Spinal cord (tissue), 10 donors: ENCODE data around the gene PPP1R13B. TPM values are rescaled to one million over a fixed set of nuclear protein-coding genes. Genes with fewer than 3 reads are reported as not detected.

ENCODE experiments used
- DNase-seq, 6 donors: peaks; one replicate each; pipeline versions ENCODE4 v3.0.0 to v3.0.0-alpha.2; 2013 to 2015; ENCODE audit warnings: low spot score in 6 of 6, low read depth in 4 of 6
- H3K27ac ChIP-seq: one replicate; pipeline ENCODE4 v1.5.1; 2013; ENCODE audit warnings: low read depth, low read length, control low read depth
- H3K27me3 ChIP-seq: one replicate; pipeline ENCODE4 v1.6.1; 2013; ENCODE audit warnings: low read length; ENCODE audit not compliant: control insufficient read depth, insufficient read depth
- H3K36me3 ChIP-seq: one replicate; pipeline ENCODE4 v1.6.1; 2013; ENCODE audit warnings: low read length; ENCODE audit not compliant: control insufficient read depth, insufficient read depth
- H3K4me1 ChIP-seq: one replicate; pipeline ENCODE4 v1.6.1; 2013; ENCODE audit warnings: low read length; ENCODE audit not compliant: control insufficient read depth, insufficient read depth
- H3K4me3 ChIP-seq: one replicate; pipeline ENCODE4 v1.5.1; 2013; ENCODE audit warnings: low read depth, low read length, control low read depth
- H3K9me3 ChIP-seq: one replicate; pipeline ENCODE4 v1.6.1; 2013; ENCODE audit warnings: low read length; ENCODE audit not compliant: control insufficient read depth, insufficient read depth
- WGBS: methylation state at CpG from one replicate; pipeline ENCODE4 v1.1.5; 2013; ENCODE audit warnings: missing lambda C conversion rate; ENCODE audit not compliant: insufficient coverage; 5-methylcytosine and 5-hydroxymethylcytosine counted together
- polyA plus RNA-seq, 2 donors: library from polyadenylated mRNA; unstranded; fragments of 120-200 nt; gene quantifications; one replicate each; pipeline ENCODE4 v1.2.1, GENCODE V29; 2013; ENCODE audit not compliant: insufficient read length in 2 of 2
- small RNA-seq: library from RNA; depleted of rRNA; stranded (forward); fragments of <200 nt; gene quantifications from one replicate; pipeline ENCODE3, GENCODE V24; 2014; ENCODE audit warnings: low replicate concordance
- total RNA-seq, 2 donors: library from RNA; depleted of rRNA in 1 of 2; stranded (reverse); fragments of 120-200 nt in 1 of 2; fragments of >200 nt in 1 of 2; gene quantifications; one replicate each; pipeline versions ENCODE4 v1.2.3 to v1.2.4, GENCODE V29; 2013 to 2014
- donor health status: healthy.

PPP1R13B gene
- total and polyA plus RNA-seq, 4 donors: 16.6 to 46.3 (median 26.5) TPM

GRCh38 chr14:103686831-103687485 lies 160.4 kb downstream of the PPP1R13B start:
- Histone ChIP-seq H3K4me1 (peaks cover 13% of the 10 kb centered on the region), H3K27me3 (no peaks in the 10 kb centered on the region), H3K27ac (no peak overlapping the region), H3K4me3 (no peak overlapping the region), H3K36me3 (peaks cover 48% of the 10 kb centered on the region), H3K9me3 (no peaks in the 10 kb centered on the region)
- peak in 1 of 6 donors; percentile 0 for DNase-seq
- 96% methylated on average over 12 of the region's 19 CpGs for WGBS

- Histone ChIP-seq H3K4me3 (no peak overlapping the region), H3K36me3 (peaks cover 60% of the 10 kb centered on the region), H3K9me3 (no peaks in the 10 kb centered on the region), H3K4me1 (peaks cover 13% of the 10 kb centered on the region), H3K27me3 (no peaks in the 10 kb centered on the region), H3K27ac (no peak overlapping the region)
- 91% methylated on average over 17 of the region's 23 CpGs for WGBS
- DNase-seq: no peak
Measured at GRCh38 chr14:103685276-103686211, 161.8 kb downstream of the PPP1R13B start.

DNA sequence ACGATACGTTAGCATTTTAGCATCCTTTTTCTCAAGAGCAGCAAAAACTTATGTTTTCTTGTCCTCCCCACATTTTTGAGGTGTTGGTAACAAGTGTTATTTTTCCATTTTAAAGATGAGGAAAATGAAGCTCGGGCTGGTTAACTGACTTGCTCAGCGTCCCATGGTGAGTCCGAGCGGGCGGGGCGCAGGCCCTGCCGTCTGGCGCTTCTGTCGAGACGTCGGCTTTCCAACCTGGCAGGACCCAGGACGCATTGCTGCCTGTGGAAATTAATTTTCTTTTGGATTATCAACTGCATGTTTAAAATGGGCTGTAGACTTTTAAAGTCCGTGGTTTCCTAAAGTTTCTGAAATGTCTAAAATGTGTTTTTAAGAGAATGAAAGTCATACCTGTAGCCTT lies 162.5 kb downstream of the PPP1R13B start:
- Histone ChIP-seq H3K27ac (no peak overlapping the region), H3K27me3 (no peaks in the 10 kb centered on the region), H3K4me3 (no peak overlapping the region), H3K4me1 (peaks cover 9% of the 10 kb centered on the region), H3K36me3 (peaks cover 63% of the 10 kb centered on the region), H3K9me3 (no peaks in the 10 kb centered on the region)
- no peak for DNase-seq
- 93% methylated on average over 12 of the region's 15 CpGs for WGBS

DNA sequence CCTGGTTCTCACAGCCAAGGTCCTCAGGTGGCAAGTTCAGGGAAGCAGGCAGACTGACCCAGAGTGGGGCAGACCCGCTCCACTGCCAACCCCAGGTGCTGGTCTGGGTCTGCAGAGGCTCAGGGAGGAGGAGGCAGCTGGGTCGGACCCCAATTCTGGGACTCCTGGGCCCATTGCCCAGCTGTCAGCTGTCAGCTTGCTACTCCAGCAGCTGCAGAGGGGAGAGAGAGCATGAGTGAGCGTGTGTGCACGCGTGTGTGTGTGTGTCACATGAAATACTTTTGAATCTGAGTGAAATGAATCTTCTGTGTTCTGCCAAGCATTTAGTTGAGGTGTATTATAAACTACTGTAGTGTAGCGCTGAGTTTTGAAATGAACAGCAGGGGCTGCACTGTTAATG lies 162.9 kb downstream of the PPP1R13B start:
- 69% methylated on average over 6 of the region's 6 CpGs for WGBS
- no peak overlapping the region for H3K4me3 ChIP-seq
- H3K9me3 ChIP-seq: no peaks in the 10 kb centered on the region
- peak in 1 of 6 donors; percentile 15 for DNase-seq
- H3K4me1 ChIP-seq: peaks cover 9% of the 10 kb centered on the region
- peaks cover 65% of the 10 kb centered on the region for H3K36me3 ChIP-seq
- H3K27me3 ChIP-seq: no peaks in the 10 kb centered on the region
- no peak overlapping the region for H3K27ac ChIP-seq

Small RNA genes lying within 50 kb of the gene (small RNA-seq; reads per million reads assigned to genes)
- gene RF00019: not detected
- not detected for gene RF00280

Other genes starting within 250 kb of the PPP1R13B start
- 100 to 1,000 TPM; 207 to 300 TPM for gene KLC1, start 218.4 kb downstream of the PPP1R13B start, total RNA-seq
- 100 to 1,000 TPM; 503 to 505 TPM for gene KLC1, start 218.4 kb downstream of the PPP1R13B start, polyA plus RNA-seq
- gene XRCC3, start 132.1 kb downstream of the PPP1R13B start, total RNA-seq: 10 to 100 TPM; 10.9 to 14.2 TPM
- gene XRCC3, start 132.1 kb downstream of the PPP1R13B start, polyA plus RNA-seq: 10 to 100 TPM; 13.1 to 20.6 TPM
- 10 to 100 TPM; 52.2 to 58.8 TPM for gene ZFYVE21, start 131.8 kb downstream of the PPP1R13B start, total RNA-seq
- gene ZFYVE21, start 131.8 kb downstream of the PPP1R13B start, polyA plus RNA-seq: 10 to 100 TPM; 71.6 to 86.2 TPM
- gene TDRD9, start 80.9 kb upstream of the PPP1R13B start, total RNA-seq: 1 to 10 TPM; 1.4 to 2.2 TPM
- 1 to 10 TPM; 1.2 to 2.0 TPM for gene TDRD9, start 80.9 kb upstream of the PPP1R13B start, polyA plus RNA-seq
- not detected for gene RD3L, start 95.0 kb upstream of the PPP1R13B start, total RNA-seq
- not detected for gene RD3L, start 95.0 kb upstream of the PPP1R13B start, polyA plus RNA-seq
- under 1 TPM; 0.50 to 0.66 TPM for gene ASPG, start 238.1 kb upstream of the PPP1R13B start, total RNA-seq
- gene ASPG, start 238.1 kb upstream of the PPP1R13B start, polyA plus RNA-seq: 1 to 10 TPM; 1.4 to 1.6 TPM